ENCODE data around the gene BRF1. TPM values are rescaled to one million over a fixed set of nuclear protein-coding genes. Genes with fewer than 3 reads are reported as not detected.
A peak's percentile ranks its signal among the peaks of the same experiment; 100 is the strongest.

The BRF1 gene
- total and polyA plus RNA-seq, 2 of the 13 experiments (the other 11 are each of a cell fraction or from before 2014, with no cell fraction given), result 5.1 to 11.0 TPM

- TF ChIP-seq NRL (CRISPR knock-in tag; IDR thresholded peaks at IDR 0.05; ENCODE audit: borderline replicate concordance) (peak; percentile 46; the same call in 1 of the 2 replicates), ZNF609 (CRISPR knock-in tag; IDR thresholded peaks at IDR 0.05; ENCODE audit: borderline replicate concordance) (no peak), ETV5 (CRISPR knock-in tag; IDR thresholded peaks at IDR 0.05; ENCODE audit: borderline replicate concordance) (peak; percentile 65; the same call in 1 of the 2 replicates), HOXA3 (CRISPR knock-in tag; IDR thresholded peaks at IDR 0.05) (peak; percentile 21; the same call in 1 of the 2 replicates)
Observed at GRCh38 chr14:105199093-105199492, 101.7 kb downstream of the BRF1 start (continued).

GRCh38 chr14:105198588-105198987, 102.2 kb downstream of the BRF1 start:
- peak; percentile 27 for ATAC-seq
- peaks cover 23 to 87% of the 10 kb centered on the region in 2 experiments for H3K27me3 ChIP-seq (ENCODE audit: control insufficient read depth in 1 of 2, insufficient read depth in 2 of 2, low read length in 2 of 2)
- in situ Hi-C loops (cut with HindIII; ENCODE audit: extremely low pct_ligation_motif_present, low pct_unique_long_range_greater_than_20kb), result no loop called here
- no peaks in the 10 kb centered on the region for H3K9me3 ChIP-seq (ENCODE audit: low read length)
- H3K4me1 ChIP-seq (ENCODE audit: insufficient read depth, low read length), result peaks cover 46% of the 10 kb centered on the region
- no peaks in the 10 kb centered on the region for H3K79me2 ChIP-seq (ENCODE audit: insufficient read depth, low read length)
- ChIA-PET CTCF (ENCODE audit: low intra/inter-chr PET ratio, low total read pairs) (no interaction called here), POLR2A (no interaction called here)
- H2AFZ ChIP-seq (ENCODE audit: low read length), result no peak overlapping the region
- H3K9ac ChIP-seq (ENCODE audit: insufficient read depth, low read depth, low read length), result no peak overlapping the region
- H4K20me1 ChIP-seq (ENCODE audit: insufficient read depth, low read length), result no peaks in the 10 kb centered on the region
- no peaks in the 10 kb centered on the region for H3K36me3 ChIP-seq (replicated peaks in 1 of 2; ENCODE audit: control insufficient read depth in 1 of 2, insufficient read depth in 2 of 2, low read length in 2 of 2)
- BruUV-seq (replicated peaks), result no TSS peak
- intact Hi-C loops (cut with micrococcal nuclease; ENCODE audit: unreplicated experiment), result no loop called here
- peak overlapping the region in 1 of 3 experiments; percentile 48; a peak in 2 of 6 replicates for H3K4me3 ChIP-seq (replicated peaks in 1 of 3; ENCODE audit: insufficient read depth in 1 of 3, low read depth in 2 of 3, low read length in 3 of 3)
- no peak for FAIRE-seq
- no peak overlapping the region for H3K27ac ChIP-seq (ENCODE audit: extremely low read length, insufficient read depth, low read length)
- no peak for DNase-seq (ENCODE audit: low spot score)
- 17% methylated on average over 1 of the region's 4 CpGs for WGBS (ENCODE audit: low lambda C conversion rate)
- H3K4me2 ChIP-seq (ENCODE audit: low read depth, low read length), result peak overlapping the region; percentile 75
- TF ChIP-seq GMEB1 (CRISPR knock-in tag; IDR thresholded peaks at IDR 0.05; ENCODE audit: borderline replicate concordance), result no peak
- TF ChIP-seq SNAPC4 (CRISPR knock-in tag; IDR thresholded peaks at IDR 0.05), result no peak
- TF ChIP-seq POGK (CRISPR knock-in tag; conservative IDR thresholded peaks at IDR 0.05), result no peak

All from HepG2 (cell line).